ENCODE results near the gene RPRD2. TPM values are rescaled to one million over a fixed set of nuclear protein-coding genes. Genes with fewer than 3 reads are reported as not detected.
A peak's percentile ranks its signal among the peaks of the same experiment; 100 is the strongest.

Gene RPRD2
- total and polyA plus RNA-seq, 9 of the 15 experiments (the other 6 are each of a cell fraction or from before 2014, with no cell fraction given) = 1.5 to 21.6 (median 7.7) TPM

- TF ChIP-seq KDM2B (CRISPR knock-in tag; IDR thresholded peaks at IDR 0.05) (no peak), RAD21 (CRISPR knock-in tag; conservative IDR thresholded peaks at IDR 0.05 in 1 of 2, IDR thresholded peaks at IDR 0.05 in 1 of 2) (no peak), TEAD2 (tag; IDR thresholded peaks at IDR 0.05) (no peak), ZNF197 (CRISPR knock-in tag; IDR thresholded peaks at IDR 0.05; ENCODE audit: low read depth) (no peak), IFI16 (CRISPR knock-in tag; IDR thresholded peaks at IDR 0.05) (no peak), TEAD1 (CRISPR knock-in tag; IDR thresholded peaks at IDR 0.05) (0 out of 4 replicates have a peak, but pooled peaks of 1 of the 2 experiments have one; percentile 36), HLTF (IDR thresholded peaks at IDR 0.05) (no peak), HNRNPUL1 (IDR thresholded peaks at IDR 0.05; ENCODE audit: low read length) (no peak), CBFA2T2 (conservative IDR thresholded peaks at IDR 0.05) (no peak), SIX5 (IDR thresholded peaks at IDR 0.05; ENCODE audit: borderline replicate concordance in 1 of 2, insufficient read depth in 1 of 2, low read depth in 1 of 2, low read length in 2 of 2) (no peak), POLR2AphosphoS5 (IDR thresholded peaks at IDR 0.05; ENCODE audit: control insufficient read depth, insufficient read depth, low read depth, low read length) (peak; percentile 60; the same call in 1 of the 2 replicates), MTA2 (IDR thresholded peaks at IDR 0.05; ENCODE audit: low read depth) (no peak), TEAD4 (IDR thresholded peaks at IDR 0.05; ENCODE audit: low read length) (0 out of 2 replicates have a peak, but pooled peaks have one; percentile 16), TEAD4 (CRISPR knock-in tag; IDR thresholded peaks at IDR 0.05; ENCODE audit: borderline replicate concordance) (no peak), PBX2 (CRISPR knock-in tag; IDR thresholded peaks at IDR 0.05; ENCODE audit: low read depth) (peak; percentile 68), PBX2 (tag; conservative IDR thresholded peaks at IDR 0.05; ENCODE audit: low read depth) (peak; percentile 87), RUNX1 (IDR thresholded peaks at IDR 0.05; ENCODE audit: low read depth) (no peak), HDAC8 (tag; IDR thresholded peaks at IDR 0.05) (0 out of 2 replicates have a peak, but pooled peaks have one; percentile 44), TAF7 (tag; IDR thresholded peaks at IDR 0.05) (peak; percentile 27; the same call in 1 of the 2 replicates), HNRNPH1 (optimal IDR thresholded peaks at IDR 0.05; ENCODE audit: low read depth, low read length) (no peak), GTF3C2 (IDR thresholded peaks at IDR 0.05; ENCODE audit: borderline replicate concordance, extremely low read depth, insufficient read length) (no peak), C11orf30 (IDR thresholded peaks at IDR 0.05; ENCODE audit: low read depth) (no peak)
Measured at GRCh38 chr1:150515328-150516049, 151.5 kb downstream of the RPRD2 start, which contains the start of gene FALEC (continued).
